ENCODE measurements around the gene ZBED1. TPM values are rescaled to one million over a fixed set of nuclear protein-coding genes. Genes with fewer than 3 reads are reported as not detected.
"Not testable (repeated sequence)": the region's sequence is repeated elsewhere in the genome, so short reads cannot be mapped to it uniquely, and the experiment has no call there.

The ZBED1 gene
- total and polyA plus RNA-seq, 8 donors, result 11.9 to 39.5 (median 26.2) TPM

- FAIRE-seq (no peak), ATAC-seq (no peak), DNase-seq (no peak)
- Histone ChIP-seq H3K4me1 (no peaks in the 10 kb centered on the region), H3K27ac (no peak overlapping the region), H3K27me3 (no peaks in the 10 kb centered on the region), H3K36me3 (no peaks in the 10 kb centered on the region), H3K9me3 (no peaks in the 10 kb centered on the region), H3K4me3 (no peak overlapping the region)
- intact Hi-C loops (cut with DNase I), result no loop called here
- 92 to 98% methylated on average over 8 of the region's 8 CpGs for WGBS, 2 donors
- no peak for TF ChIP-seq CTCF (IDR thresholded peaks at IDR 0.05)
Observed at GRCh38 chrX:2520539-2520938, 19.8 kb upstream of the ZBED1 start.

DNA sequence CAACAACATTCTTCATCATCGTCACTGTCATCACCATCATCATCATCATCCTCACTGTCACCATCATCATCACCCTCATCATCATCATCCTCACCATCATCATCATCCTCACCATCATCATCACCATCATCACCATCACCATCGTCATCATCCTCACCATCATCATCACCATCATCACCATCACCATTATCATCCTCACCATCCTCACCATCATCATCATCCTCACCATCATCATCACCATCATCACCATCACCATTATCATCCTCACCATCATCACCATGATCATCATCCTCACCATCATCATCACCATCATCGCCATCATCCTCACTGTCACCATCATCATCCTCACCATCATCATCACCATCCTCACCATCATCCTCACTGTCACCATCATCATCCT, 18.9 kb upstream of the ZBED1 start:
- H3K4me3 ChIP-seq; H3K4me1 ChIP-seq; H3K36me3 ChIP-seq; H3K27me3 ChIP-seq; ATAC-seq; FAIRE-seq; H3K9me3 ChIP-seq; H3K27ac ChIP-seq; intact Hi-C loops (cut with DNase I); DNase-seq: not testable (repeated sequence)
- WGBS, 2 donors, result 55 to 56% methylated on average over 3 of the region's 3 CpGs

DNA sequence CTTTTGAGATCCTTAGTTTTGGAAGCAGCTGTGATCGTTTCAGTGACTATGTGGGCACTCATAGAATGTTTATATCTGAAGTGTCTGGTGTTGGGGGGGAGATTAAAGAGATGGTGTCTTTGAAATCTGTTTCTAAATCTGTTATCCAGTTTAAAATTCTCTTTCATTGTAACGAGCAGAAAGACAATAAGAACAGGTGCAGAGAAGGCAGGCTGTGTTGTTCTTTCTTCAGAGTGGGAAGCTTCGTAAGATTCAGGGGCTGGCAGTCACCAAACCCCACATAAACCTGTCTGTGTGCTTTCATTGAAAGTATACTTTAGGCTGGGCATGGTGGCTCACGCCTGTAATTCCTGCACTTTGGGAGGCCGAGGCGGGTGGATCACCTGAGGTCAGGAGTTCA, 16.3 kb upstream of the ZBED1 start:
- Histone ChIP-seq H3K27me3 (no peaks in the 10 kb centered on the region), H3K27ac (no peak overlapping the region), H3K36me3 (no peaks in the 10 kb centered on the region), H3K4me1 (no peaks in the 10 kb centered on the region), H3K4me3 (no peak overlapping the region), H3K9me3 (no peaks in the 10 kb centered on the region)
- no peak for ATAC-seq
- FAIRE-seq, result no peak
- intact Hi-C loops (cut with DNase I), result no loop called here
- no peak for TF ChIP-seq CTCF (IDR thresholded peaks at IDR 0.05)
- 80 to 84% methylated on average over 6 of the region's 6 CpGs for WGBS, 2 donors
- DNase-seq, result no peak

DNA sequence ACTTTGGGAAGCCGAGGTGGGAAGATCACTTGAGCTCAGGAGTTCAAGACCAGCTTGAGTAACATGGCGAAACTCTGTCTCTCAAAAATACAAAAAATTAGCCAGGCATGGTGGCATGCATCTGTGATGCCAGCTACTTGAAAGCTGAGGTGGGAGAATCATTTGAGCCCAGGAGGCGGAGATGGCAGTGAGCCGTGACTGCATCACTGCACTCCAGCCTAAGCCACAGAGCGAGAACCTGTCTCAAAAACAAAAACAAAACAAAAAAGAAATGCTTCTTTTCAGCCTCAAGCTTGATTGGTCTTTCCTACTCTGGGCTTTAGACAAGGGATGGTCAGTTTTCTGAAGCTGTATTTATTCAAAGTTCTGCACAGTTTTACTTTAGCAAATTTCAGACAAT, 15.8 kb upstream of the ZBED1 start:
- no peaks in the 10 kb centered on the region for H3K4me1 ChIP-seq

DNA sequence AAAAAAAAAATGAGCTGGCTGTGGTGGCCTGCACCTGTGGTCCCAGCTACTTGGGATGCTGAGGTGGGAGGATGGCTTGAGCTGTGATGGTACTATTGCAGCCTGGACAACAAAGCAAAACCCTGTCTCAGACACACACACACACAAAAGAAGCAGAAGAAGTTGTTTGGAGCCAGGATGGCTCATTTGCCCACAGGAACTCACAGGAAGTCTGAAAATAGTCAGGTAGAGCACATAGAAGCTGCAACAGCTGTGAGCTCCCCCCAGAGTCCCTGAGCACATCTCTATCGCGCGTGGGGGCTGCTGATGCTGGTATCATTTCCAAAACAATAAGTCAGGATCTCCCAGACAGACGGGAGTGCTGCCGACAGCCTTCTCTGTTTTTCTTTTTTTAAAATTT, 13.4 kb upstream of the ZBED1 start:
- Histone ChIP-seq H3K27me3 (no peaks in the 10 kb centered on the region), H3K27ac (no peak overlapping the region), H3K36me3 (no peaks in the 10 kb centered on the region), H3K4me1 (no peaks in the 10 kb centered on the region), H3K4me3 (no peak overlapping the region), H3K9me3 (no peaks in the 10 kb centered on the region)
- 61 to 67% methylated on average over 5 of the region's 5 CpGs for WGBS, 2 donors
- DNase-seq (no peak), ATAC-seq (no peak), FAIRE-seq (no peak)
- no peak for TF ChIP-seq CTCF (IDR thresholded peaks at IDR 0.05)
- intact Hi-C loops (cut with DNase I), result no loop called here

More for the DNA sequence above, 15.8 kb upstream of the ZBED1 start:
- TF ChIP-seq CTCF (IDR thresholded peaks at IDR 0.05), result no peak
- ATAC-seq, result no peak
- no peaks in the 10 kb centered on the region for H3K9me3 ChIP-seq
- no peak for DNase-seq
- no peak for FAIRE-seq
- H3K4me3 ChIP-seq, result no peak overlapping the region
- H3K36me3 ChIP-seq, result no peaks in the 10 kb centered on the region
- 91 to 94% methylated on average over 5 of the region's 5 CpGs for WGBS, 2 donors
- intact Hi-C loops (cut with DNase I), result no loop called here
- no peak overlapping the region for H3K27ac ChIP-seq
- H3K27me3 ChIP-seq, result no peaks in the 10 kb centered on the region
